Measurements from ENCODE around the gene CYP27B1. TPM values are rescaled to one million over a fixed set of nuclear protein-coding genes. Genes with fewer than 3 reads are reported as not detected.

Gene CYP27B1
- total RNA-seq, 4 donors from 2014 or later, result not detected

DNA sequence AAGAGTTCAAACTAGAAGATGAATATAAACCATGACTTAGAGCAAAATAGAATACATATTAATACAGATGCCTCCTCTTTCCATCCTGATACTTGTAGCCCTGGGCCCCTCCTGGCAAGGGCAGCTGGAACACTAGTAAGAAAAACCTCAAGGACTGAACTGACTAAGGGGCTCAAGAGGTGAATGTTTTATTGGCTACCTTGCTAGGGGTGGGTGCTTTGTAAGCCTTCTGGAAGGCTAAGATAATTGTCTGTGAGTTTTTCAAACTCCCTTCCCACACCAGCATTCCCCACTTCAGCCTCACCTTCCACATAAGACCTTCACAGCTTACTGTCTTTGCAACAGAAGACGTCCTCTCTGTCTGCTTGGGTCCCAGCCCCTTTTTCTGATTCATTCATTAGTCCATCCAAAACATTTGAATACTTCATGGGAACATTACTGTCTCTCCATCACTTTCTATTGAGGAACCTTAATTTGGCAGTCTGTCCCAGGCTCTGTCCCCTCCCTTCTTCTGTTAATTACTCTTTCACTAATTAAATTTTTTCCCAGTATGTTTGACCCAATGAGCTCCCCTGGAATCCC, 13.0 kb downstream of the CYP27B1 start:
- Histone ChIP-seq H3K4me1 (peaks cover 23 to 27% of the 10 kb centered on the region in 2 donors), H3K36me3 (peaks cover 0 to 37% of the 10 kb centered on the region in 2 donors), H3K27me3 (no peaks in the 10 kb centered on the region), H3K9me3 (no peaks in the 10 kb centered on the region), H3K27ac (peak overlapping the region in 1 of 4 donors; percentile 49), H3K4me3 (peak overlapping the region in 1 of 4 donors; percentile 66)
- in situ Hi-C loops (cut with MboI; ENCODE audit: low sequenced_read_pairs in 4 of 4) (no loop called here), intact Hi-C loops (cut with DNase I; ENCODE audit: low total_unique reads) (loop anchor here (2.0 kb wide), 3 partner anchors 19 to 233 kb away; partner anchors contain the start of genes CTDSP2, DDIT3, EEF1AKMT3 and METTL1)
- no peak for TF ChIP-seq POLR2A (IDR thresholded peaks at IDR 0.05)
- TF ChIP-seq, protein P1, sequence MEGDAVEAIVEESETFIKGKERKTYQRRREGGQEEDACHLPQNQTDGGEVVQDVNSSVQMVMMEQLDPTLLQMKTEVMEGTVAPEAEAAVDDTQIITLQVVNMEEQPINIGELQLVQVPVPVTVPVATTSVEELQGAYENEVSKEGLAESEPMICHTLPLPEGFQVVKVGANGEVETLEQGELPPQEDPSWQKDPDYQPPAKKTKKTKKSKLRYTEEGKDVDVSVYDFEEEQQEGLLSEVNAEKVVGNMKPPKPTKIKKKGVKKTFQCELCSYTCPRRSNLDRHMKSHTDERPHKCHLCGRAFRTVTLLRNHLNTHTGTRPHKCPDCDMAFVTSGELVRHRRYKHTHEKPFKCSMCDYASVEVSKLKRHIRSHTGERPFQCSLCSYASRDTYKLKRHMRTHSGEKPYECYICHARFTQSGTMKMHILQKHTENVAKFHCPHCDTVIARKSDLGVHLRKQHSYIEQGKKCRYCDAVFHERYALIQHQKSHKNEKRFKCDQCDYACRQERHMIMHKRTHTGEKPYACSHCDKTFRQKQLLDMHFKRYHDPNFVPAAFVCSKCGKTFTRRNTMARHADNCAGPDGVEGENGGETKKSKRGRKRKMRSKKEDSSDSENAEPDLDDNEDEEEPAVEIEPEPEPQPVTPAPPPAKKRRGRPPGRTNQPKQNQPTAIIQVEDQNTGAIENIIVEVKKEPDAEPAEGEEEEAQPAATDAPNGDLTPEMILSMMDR (IDR thresholded peaks at IDR 0.05 in 4 of 5, conservative IDR thresholded peaks at IDR 0.05 in 1 of 5), result no peak
- ATAC-seq (no peak), DNase-seq (no peak)

DNA sequence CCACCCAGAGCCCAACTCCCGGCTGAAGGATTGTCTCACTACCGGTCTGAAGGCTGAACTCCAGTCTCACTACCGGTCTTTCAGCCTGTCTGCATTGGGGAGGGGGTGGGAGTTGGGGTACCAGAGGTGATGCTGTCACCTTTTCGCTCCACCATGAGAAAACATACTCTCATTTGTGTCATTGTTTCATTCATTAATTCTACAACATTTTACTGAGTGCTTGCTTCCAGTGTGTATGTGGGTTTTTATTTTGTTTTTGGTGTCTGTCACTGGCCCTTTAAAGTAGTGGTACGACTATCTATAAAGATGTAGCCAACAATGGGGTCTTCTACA, 14.2 kb downstream of the CYP27B1 start:
- peaks cover 0 to 37% of the 10 kb centered on the region in 2 donors for H3K36me3 ChIP-seq
- no peaks in the 10 kb centered on the region for H3K27me3 ChIP-seq
- intact Hi-C loops (cut with DNase I; ENCODE audit: low total_unique reads), result loop anchor here (1.0 to 2.0 kb wide), 4 partner anchors 20 to 232 kb away; partner anchors contain the start of genes CTDSP2, DDIT3, EEF1AKMT3 and METTL1
- no peak for TF ChIP-seq POLR2A (IDR thresholded peaks at IDR 0.05)
- TF ChIP-seq, protein P1 (IDR thresholded peaks at IDR 0.05 in 4 of 5, conservative IDR thresholded peaks at IDR 0.05 in 1 of 5), result no peak
- H3K9me3 ChIP-seq, result no peaks in the 10 kb centered on the region
- in situ Hi-C loops (cut with MboI; ENCODE audit: low sequenced_read_pairs in 4 of 4), result no loop called here
- peak overlapping the region; percentile 55 to 84 (median 76) for H3K4me3 ChIP-seq
- H3K27ac ChIP-seq, result peak overlapping the region; percentile 76 to 98 (median 94)
- ATAC-seq (no peak), DNase-seq (no peak)
- H3K4me1 ChIP-seq, result peaks cover 23 to 27% of the 10 kb centered on the region in 2 donors

DNA sequence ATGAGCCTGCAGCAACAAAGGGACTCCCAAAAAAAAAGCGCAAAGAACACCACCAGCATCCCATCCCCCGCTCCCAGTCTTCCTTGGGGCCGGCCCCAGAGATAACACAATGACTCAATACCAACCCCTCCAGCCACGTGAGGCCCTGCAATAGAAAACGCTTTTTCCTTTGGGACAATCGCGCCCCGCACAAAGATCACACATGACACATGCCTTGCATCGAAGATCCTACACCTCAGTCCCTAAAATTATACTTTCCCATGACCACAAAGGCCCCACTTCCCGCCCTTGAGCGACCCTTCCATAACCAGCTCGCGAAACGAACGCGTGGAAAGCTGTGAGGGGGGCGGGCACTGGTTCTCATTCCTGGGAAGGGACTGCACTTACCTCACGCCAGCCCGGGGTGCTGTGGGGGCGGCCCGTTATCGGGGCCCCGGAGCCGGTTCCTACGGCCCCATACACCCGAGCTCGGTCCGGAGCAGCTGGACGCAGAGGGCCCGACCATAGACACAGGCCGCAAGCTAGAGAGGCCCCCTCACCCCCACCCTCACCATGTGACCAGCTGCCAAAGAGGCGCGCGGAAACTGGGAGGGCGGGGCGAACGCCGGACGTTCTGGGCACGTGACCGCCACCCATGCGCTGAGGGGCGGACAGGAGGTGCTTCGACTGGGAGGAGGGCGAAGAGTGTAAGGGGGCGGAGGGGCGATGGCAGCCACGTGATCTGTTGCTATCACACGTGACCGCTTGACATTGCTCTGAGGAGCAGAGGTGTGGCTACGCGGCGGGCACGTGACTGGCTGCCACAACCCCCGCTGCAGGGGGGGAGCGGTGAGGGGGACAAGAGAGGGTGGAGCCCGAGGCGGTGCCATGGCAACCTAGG, 14.8 kb downstream of the CYP27B1 start, which contains the start of gene CDK4:
CDK4 (minus strand) TSS at position 523 of the 880 bp plus-strand sequence. CDS start 593 bp downstream, outside the sequence.
- peaks cover 0 to 39% of the 10 kb centered on the region in 2 donors for H3K36me3 ChIP-seq
- intact Hi-C loops (cut with DNase I; ENCODE audit: low total_unique reads) (loop anchor here (1.0 to 2.0 kb wide), 4 partner anchors 21 to 231 kb away; partner anchors contain the start of genes CTDSP2, DDIT3, EEF1AKMT3 and METTL1), in situ Hi-C loops (cut with MboI; ENCODE audit: low sequenced_read_pairs in 4 of 4) (no loop called here)
- DNase-seq (peak; percentile 99 to 100), ATAC-seq (peak; percentile 87 to 88)
- H3K9me3 ChIP-seq, result no peaks in the 10 kb centered on the region
- H3K27me3 ChIP-seq, result no peaks in the 10 kb centered on the region
- TF ChIP-seq, protein P1 (IDR thresholded peaks at IDR 0.05 in 4 of 5, conservative IDR thresholded peaks at IDR 0.05 in 1 of 5), result peak in 1 of 5 experiments; percentile 24
- TF ChIP-seq POLR2A (IDR thresholded peaks at IDR 0.05), result peak; percentile 85 to 90
- H3K4me1 ChIP-seq, result peaks cover 23 to 27% of the 10 kb centered on the region in 2 donors
- H3K4me3 ChIP-seq, result peak within 1 kb of the TSS; percentile 74 to 95 (median 80)
- H3K27ac ChIP-seq, result peak within 1 kb of the TSS; percentile 94 to 98 (median 96)

DNA sequence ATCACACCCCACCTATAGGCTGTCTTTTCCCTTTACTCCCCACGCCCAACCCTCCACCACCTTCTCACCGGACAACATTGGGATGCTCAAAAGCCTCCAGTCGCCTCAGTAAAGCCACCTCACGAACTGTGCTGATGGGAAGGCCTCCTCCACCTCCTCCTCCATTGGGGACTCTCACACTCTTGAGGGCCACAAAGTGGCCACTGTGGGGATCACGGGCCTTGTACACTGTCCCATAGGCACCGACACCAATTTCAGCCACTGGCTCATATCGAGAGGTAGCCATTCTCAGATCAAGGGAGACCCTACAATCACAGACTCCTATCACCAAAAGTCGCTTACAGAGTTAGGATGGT, 15.5 kb downstream of the CYP27B1 start:
- Histone ChIP-seq H3K27me3 (no peaks in the 10 kb centered on the region), H3K9me3 (no peaks in the 10 kb centered on the region), H3K36me3 (peaks cover 0 to 46% of the 10 kb centered on the region in 2 donors), H3K27ac (peak overlapping the region; percentile 94 to 98 (median 96)), H3K4me1 (peaks cover 21 to 25% of the 10 kb centered on the region in 2 donors), H3K4me3 (peak overlapping the region; percentile 74 to 95 (median 80))
- in situ Hi-C loops (cut with MboI; ENCODE audit: low sequenced_read_pairs in 4 of 4) (no loop called here), intact Hi-C loops (cut with DNase I; ENCODE audit: low total_unique reads) (no loop called here)
- TF ChIP-seq, protein P1 (IDR thresholded peaks at IDR 0.05 in 4 of 5, conservative IDR thresholded peaks at IDR 0.05 in 1 of 5), result no peak
- no peak for TF ChIP-seq POLR2A (IDR thresholded peaks at IDR 0.05)
- no peak for ATAC-seq
- DNase-seq, result no peak

Data from gastrocnemius medialis (tissue), 4 donors.